Transverse colon (tissue), 4 donors: ENCODE results near the gene NUP214. TPM values are rescaled to one million over a fixed set of nuclear protein-coding genes. Genes with fewer than 3 reads are reported as not detected.
A peak's percentile ranks its signal among the peaks of the same experiment; 100 is the strongest.

Experiments
- DNase-seq: peaks from one replicate; pipeline ENCODE4 v3.0.0-alpha.2; 2019
- H3K27ac ChIP-seq, 4 donors: fragments of 200-600 bp; sonication (generic); 2 replicates each; pipeline ENCODE4 v1.5.1; 2016 to 2018; ENCODE audit warnings: inconsistent platforms in 4 of 4
- H3K27me3 ChIP-seq: fragments of 200-600 bp; sonication (generic); 2 replicates; pipeline ENCODE4 v1.5.1; 2017; ENCODE audit warnings: inconsistent platforms
- H3K36me3 ChIP-seq, 4 donors: fragments of 200-600 bp; sonication (generic); 2 replicates each; pipeline ENCODE4 v1.5.1; 2017 to 2019; ENCODE audit warnings: inconsistent platforms in 4 of 4
- H3K4me1 ChIP-seq, 4 donors: fragments of 200-600 bp; sonication (generic); 2 replicates each; pipeline ENCODE4 v1.5.1; 2017 to 2020; ENCODE audit warnings: inconsistent platforms in 4 of 4
- H3K4me3 ChIP-seq, 4 donors: fragments of 200-600 bp; sonication (generic); 1 replicate in 1 of 4; 2 replicates in 3 of 4; pipeline versions ENCODE4 v1.5.1 to v1.6.1; 2017 to 2019; ENCODE audit warnings: inconsistent platforms in 4 of 4
- H3K9me3 ChIP-seq, 2 donors: fragments of 200-600 bp; sonication (generic); 2 replicates each; pipeline ENCODE4 v1.5.1; 2017 to 2019; ENCODE audit warnings: inconsistent platforms in 2 of 2
- CTCF ChIP-seq, 5 experiments: fragments of 200-600 bp in 3 of 5; fragments of 450-650 bp in 2 of 5; sonication (generic) in 3 of 5; IDR thresholded peaks; 1 replicate in 2 of 5; 2 replicates in 3 of 5; pipeline ENCODE4 v1.5.1; 2016 to 2017; ENCODE audit warnings: antibody characterized with exemption in 5 of 5, inconsistent platforms in 3 of 5, mild to moderate bottlenecking in 2 of 5, moderate library complexity in 1 of 5
- EP300 ChIP-seq: sonication (generic); formaldehyde crosslinking; IDR thresholded peaks from one replicate; pipeline ENCODE4 v1.6.1; 2017; ENCODE audit warnings: antibody characterized with exemption, low read depth
- POLR2A ChIP-seq: fragments of 450-650 bp; IDR thresholded peaks from one replicate; pipeline ENCODE4 v1.6.1; 2016; ENCODE audit warnings: antibody characterized with exemption, mild to moderate bottlenecking, moderate library complexity
- POLR2AphosphoS5 ChIP-seq, 3 donors: sonication (generic); formaldehyde crosslinking; IDR thresholded peaks; one replicate each; pipeline ENCODE4 v1.6.1; 2016; ENCODE audit warnings: antibody characterized with exemption in 3 of 3
- WGBS, 2 donors: methylation state at CpG; one replicate each; pipeline ENCODE4 v1.1.5; 2018; ENCODE audit warnings: low coverage in 1 of 2; 5-methylcytosine and 5-hydroxymethylcytosine counted together
- in situ Hi-C, 4 donors: fragments of 200-750 bp; cut with MboI; loops; one replicate each; pipeline versions ENCODE4 v1.15.0 to v1.15.1; 2017; ENCODE audit warnings: low sequenced_read_pairs in 3 of 4, low pct_ligation_motif_present in 1 of 4, low pct_unique_long_range_greater_than_20kb in 1 of 4
- intact Hi-C: fragments of 100-400 bp; cut with DNase I; formaldehyde crosslinking; loops from one replicate; pipeline ENCODE4 v1.15.1; 2023; ENCODE audit warnings: low total_unique reads
- total RNA-seq, 4 donors: library from RNA; depleted of rRNA; stranded (reverse); fragments of >200 nt; gene quantifications; one replicate each; pipeline ENCODE4 v1.1.0, GENCODE V29; 2016

NUP214 gene
- total RNA-seq, 4 donors from 2014 or later = 48.3 to 152 (median 85.9) TPM

- no peaks in the 10 kb centered on the region for H3K9me3 ChIP-seq
- DNase-seq = no peak
- no peak for TF ChIP-seq POLR2AphosphoS5 (IDR thresholded peaks at IDR 0.05)
- no peak for TF ChIP-seq POLR2A
- no peak for TF ChIP-seq CTCF (IDR thresholded peaks at IDR 0.05)
- TF ChIP-seq EP300 = no peak
- intact Hi-C loops = no loop called here
- no peaks in the 10 kb centered on the region for H3K36me3 ChIP-seq
- peaks cover 0 to 14% (median 10%) of the 10 kb centered on the region in 4 donors for H3K4me1 ChIP-seq
- H3K27ac ChIP-seq = no peak overlapping the region
- H3K27me3 ChIP-seq = peaks cover 40% of the 10 kb centered on the region
- H3K4me3 ChIP-seq = no peak overlapping the region
- in situ Hi-C loops = no loop called here
- WGBS, 2 donors = 84% methylated on average over 6 of the region's 6 CpGs; no CpG with 5 or more reads in 1 of the 2 donors
Measured at GRCh38 chr9:131092030-131092429, 33.4 kb upstream of the NUP214 start.

- in situ Hi-C loops = no loop called here
- no peak for DNase-seq
- Histone ChIP-seq H3K9me3 (no peaks in the 10 kb centered on the region), H3K36me3 (no peaks in the 10 kb centered on the region), H3K27ac (no peak overlapping the region), H3K27me3 (peaks cover 48% of the 10 kb centered on the region), H3K4me1 (peaks cover 0 to 16% (median 10%) of the 10 kb centered on the region in 4 donors), H3K4me3 (no peak overlapping the region)
- TF ChIP-seq POLR2A = no peak
- no peak for TF ChIP-seq CTCF (IDR thresholded peaks at IDR 0.05)
- no peak for TF ChIP-seq EP300
- TF ChIP-seq POLR2AphosphoS5 (IDR thresholded peaks at IDR 0.05) = no peak
- intact Hi-C loops = no loop called here
- 74 to 93% methylated on average over 2 to 24 of the region's 24 CpGs for WGBS, 2 donors
Measured at GRCh38 chr9:131092548-131093440, 32.6 kb upstream of the NUP214 start.

GRCh38 chr9:131094015-131094414, 31.4 kb upstream of the NUP214 start:
- TF ChIP-seq EP300 (no peak), CTCF (IDR thresholded peaks at IDR 0.05) (no peak), POLR2A (no peak), POLR2AphosphoS5 (IDR thresholded peaks at IDR 0.05) (no peak)
- no peak overlapping the region for H3K27ac ChIP-seq
- peaks cover 0 to 16% (median 10%) of the 10 kb centered on the region in 4 donors for H3K4me1 ChIP-seq
- 79 to 80% methylated on average over 2 to 5 of the region's 5 CpGs for WGBS, 2 donors
- in situ Hi-C loops (no loop called here), intact Hi-C loops (no loop called here)
- DNase-seq = no peak
- H3K36me3 ChIP-seq = no peaks in the 10 kb centered on the region
- H3K27me3 ChIP-seq = peaks cover 51% of the 10 kb centered on the region
- H3K4me3 ChIP-seq = no peak overlapping the region
- H3K9me3 ChIP-seq = no peaks in the 10 kb centered on the region

- H3K27ac ChIP-seq = no peak overlapping the region
- H3K36me3 ChIP-seq = no peaks in the 10 kb centered on the region
- H3K4me1 ChIP-seq = peaks cover 0 to 16% (median 10%) of the 10 kb centered on the region in 4 donors
- peaks cover 51% of the 10 kb centered on the region for H3K27me3 ChIP-seq
- intact Hi-C loops = no loop called here
- no peak overlapping the region for H3K4me3 ChIP-seq
- H3K9me3 ChIP-seq = no peaks in the 10 kb centered on the region
- no peak for DNase-seq
- WGBS, 2 donors = 37% methylated on average over 12 of the region's 12 CpGs; no CpG with 5 or more reads in 1 of the 2 donors
- peak in 1 of 3 donors; percentile 36 for TF ChIP-seq POLR2AphosphoS5 (IDR thresholded peaks at IDR 0.05)
- no peak for TF ChIP-seq CTCF (IDR thresholded peaks at IDR 0.05)
- in situ Hi-C loops = no loop called here
Measured at GRCh38 chr9:131094622-131095021, 30.8 kb upstream of the NUP214 start.
